Breast epithelium (tissue), 3 donors: ENCODE results near the gene MIGA1.

Experiments
- CTCF ChIP-seq, 3 donors: fragments of 450-650 bp; IDR thresholded peaks; one replicate each; pipeline ENCODE4 v1.5.1; 2016 to 2017; ENCODE audit warnings: antibody characterized with exemption in 3 of 3, mild to moderate bottlenecking in 3 of 3, moderate library complexity in 3 of 3
- POLR2A ChIP-seq: fragments of 450-650 bp; IDR thresholded peaks from one replicate; pipeline ENCODE4 v1.6.1; 2016; ENCODE audit warnings: antibody characterized with exemption, mild to moderate bottlenecking, moderate library complexity
- POLR2AphosphoS5 ChIP-seq, 3 donors: sonication (generic); formaldehyde crosslinking; IDR thresholded peaks; one replicate each; pipeline ENCODE4 v1.6.1; 2017; ENCODE audit warnings: antibody characterized with exemption in 3 of 3

- TF ChIP-seq CTCF (IDR thresholded peaks at IDR 0.05), result no peak
- TF ChIP-seq POLR2A, result no peak
- TF ChIP-seq POLR2AphosphoS5 (IDR thresholded peaks at IDR 0.05), result no peak
These were observed 95.5 kb downstream of the MIGA1 start for GRCh38 chr1:77874804-77875445.
